Stomach (tissue), 4 donors: ENCODE measurements around the gene LRRC4C.

Experiments used
- EP300 ChIP-seq: sonication (generic); formaldehyde crosslinking; IDR thresholded peaks from one replicate; pipeline ENCODE4 v1.6.1; 2017; ENCODE audit warnings: antibody characterized with exemption
- POLR2A ChIP-seq, 4 donors: fragments of 450-650 bp; IDR thresholded peaks; one replicate each; pipeline ENCODE4 v1.6.1; 2016; ENCODE audit warnings: antibody characterized with exemption in 4 of 4, control low read depth in 2 of 4, mild to moderate bottlenecking in 1 of 4, moderate library complexity in 1 of 4
- POLR2AphosphoS5 ChIP-seq, 3 donors: sonication (generic); formaldehyde crosslinking; IDR thresholded peaks; one replicate each; pipeline ENCODE4 v1.6.1; 2016; ENCODE audit warnings: antibody characterized with exemption in 3 of 3
- TF ChIP-seq, protein P1 (sequence below), 7 experiments: fragments of 450-650 bp in 4 of 7; fragments of 200-600 bp in 3 of 7; sonication (generic) in 3 of 7; IDR thresholded peaks; one replicate each; pipeline ENCODE4 v1.5.1; 2016 to 2019; ENCODE audit warnings: antibody characterized with exemption in 7 of 7, control low read depth in 2 of 7, mild to moderate bottlenecking in 1 of 7

GRCh38 chr11:41404109-41404508 is 55.3 kb downstream of the LRRC4C start:
- TF ChIP-seq POLR2A (IDR thresholded peaks at IDR 0.05) (no peak), POLR2AphosphoS5 (IDR thresholded peaks at IDR 0.05) (no peak), EP300 (no peak)
- TF ChIP-seq, protein P1, sequence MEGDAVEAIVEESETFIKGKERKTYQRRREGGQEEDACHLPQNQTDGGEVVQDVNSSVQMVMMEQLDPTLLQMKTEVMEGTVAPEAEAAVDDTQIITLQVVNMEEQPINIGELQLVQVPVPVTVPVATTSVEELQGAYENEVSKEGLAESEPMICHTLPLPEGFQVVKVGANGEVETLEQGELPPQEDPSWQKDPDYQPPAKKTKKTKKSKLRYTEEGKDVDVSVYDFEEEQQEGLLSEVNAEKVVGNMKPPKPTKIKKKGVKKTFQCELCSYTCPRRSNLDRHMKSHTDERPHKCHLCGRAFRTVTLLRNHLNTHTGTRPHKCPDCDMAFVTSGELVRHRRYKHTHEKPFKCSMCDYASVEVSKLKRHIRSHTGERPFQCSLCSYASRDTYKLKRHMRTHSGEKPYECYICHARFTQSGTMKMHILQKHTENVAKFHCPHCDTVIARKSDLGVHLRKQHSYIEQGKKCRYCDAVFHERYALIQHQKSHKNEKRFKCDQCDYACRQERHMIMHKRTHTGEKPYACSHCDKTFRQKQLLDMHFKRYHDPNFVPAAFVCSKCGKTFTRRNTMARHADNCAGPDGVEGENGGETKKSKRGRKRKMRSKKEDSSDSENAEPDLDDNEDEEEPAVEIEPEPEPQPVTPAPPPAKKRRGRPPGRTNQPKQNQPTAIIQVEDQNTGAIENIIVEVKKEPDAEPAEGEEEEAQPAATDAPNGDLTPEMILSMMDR (IDR thresholded peaks at IDR 0.05): no peak
